ENCODE results near the gene TMEM52. TPM values are rescaled to one million over a fixed set of nuclear protein-coding genes. Genes with fewer than 3 reads are reported as not detected.

Gene TMEM52
- total and polyA plus RNA-seq, 2 donors (not counting 3 experiments of a cell fraction or from before 2014, with no cell fraction given) = 1.6 to 1.7 TPM

DNA sequence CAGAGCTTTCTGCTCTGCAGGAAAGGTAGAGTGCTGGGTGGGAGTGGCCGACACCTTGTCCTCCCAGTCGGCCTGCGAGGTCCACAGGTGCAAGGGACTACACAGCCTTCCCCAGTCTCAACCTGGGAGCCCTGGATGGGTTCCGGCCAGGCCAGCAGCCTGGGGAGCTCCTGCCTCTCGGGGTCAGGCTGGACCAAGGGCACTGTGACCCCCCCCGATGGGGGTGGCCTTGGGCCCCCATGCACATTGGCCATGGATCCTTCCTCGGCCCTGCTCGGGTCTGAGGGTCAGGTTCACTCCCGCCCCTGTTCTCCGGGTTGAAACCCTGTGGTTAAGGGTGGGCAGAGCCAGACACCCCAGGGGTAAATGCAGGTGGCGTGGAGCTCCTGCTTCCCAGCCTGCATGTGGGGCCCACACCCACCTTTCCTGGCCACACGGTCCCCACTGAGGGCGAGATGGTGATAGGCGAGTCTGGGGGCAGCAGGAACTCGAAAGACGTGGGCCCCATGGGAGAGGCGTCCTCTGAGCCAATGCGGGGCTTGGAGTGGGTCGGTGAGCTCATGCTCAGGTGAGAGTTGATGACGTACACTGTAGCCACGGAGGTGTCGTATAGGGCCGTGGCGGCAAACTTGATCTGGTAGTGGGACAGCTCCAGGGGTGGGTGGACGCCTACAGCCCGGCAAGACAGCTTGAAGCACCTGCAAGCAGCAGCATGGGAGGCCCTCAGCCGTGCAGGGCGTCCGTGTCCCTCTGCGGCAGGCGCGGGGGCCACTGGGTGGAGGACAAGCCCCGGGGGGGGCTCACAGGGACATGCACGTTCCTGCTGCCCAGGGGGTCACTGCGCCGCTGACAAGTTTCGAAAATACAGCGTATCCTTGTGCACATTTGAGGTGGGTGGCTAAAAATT is 10.8 kb upstream of the TMEM52 start:
- CTCF ChIA-PET = interaction anchor here (1.6 to 1.8 kb wide), 2 partner anchors 14 to 115 kb away, joined by 3 to 7 read pairs; no protein-coding TSS in a partner anchor
- H4K20me1 ChIP-seq (replicated peaks; ENCODE audit: control insufficient read depth, extremely low read depth, insufficient read depth, low read length) = no peaks in the 10 kb centered on the region

More for the DNA sequence above, 10.8 kb upstream of the TMEM52 start:
- H3K9me3 ChIP-seq (replicated peaks; ENCODE audit: control insufficient read depth, insufficient read depth, low read length) = peaks cover 2% of the 10 kb centered on the region
- POLR2A ChIA-PET = no interaction called here
- H3K27ac ChIP-seq (ENCODE audit: insufficient read depth, low read depth, low read length) = no peak overlapping the region
- H3K4me3 ChIP-seq (replicated peaks in 1 of 3; ENCODE audit: insufficient read depth in 1 of 3, low read depth in 1 of 3, low read length in 3 of 3) = no peak overlapping the region
- BruUV-seq (replicated peaks) = no TSS peak
- no peaks in the 10 kb centered on the region for H3K36me3 ChIP-seq (ENCODE audit: control insufficient read depth in 2 of 2, extremely low read depth in 1 of 2, insufficient read depth in 2 of 2, low read length in 2 of 2)
- DNase-seq (ENCODE audit: low read depth, low spot score) (no peak), FAIRE-seq (no peak)
- H3K4me2 ChIP-seq (ENCODE audit: insufficient read depth, low read length) = no peak overlapping the region
- H3K9ac ChIP-seq (replicated peaks; ENCODE audit: extremely low read depth, insufficient read depth, low read length) = no peak overlapping the region
- no peaks in the 10 kb centered on the region for H3K9me1 ChIP-seq (replicated peaks; ENCODE audit: control insufficient read depth, extremely low read depth, insufficient read depth, low read length)
- H3K4me1 ChIP-seq (ENCODE audit: control insufficient read depth, extremely low read depth, insufficient read depth, low read length) = no peaks in the 10 kb centered on the region
- H3K79me2 ChIP-seq (ENCODE audit: control insufficient read depth, insufficient read depth, low read length) = no peaks in the 10 kb centered on the region
- H3K27me3 ChIP-seq (ENCODE audit: control insufficient read depth in 2 of 2, insufficient read depth in 2 of 2, low read length in 2 of 2) = no peaks in the 10 kb centered on the region
- intact Hi-C loops (cut with micrococcal nuclease) = no loop called here
- dilution Hi-C loops (cut with MboI; ENCODE audit: extremely low pct_ligation_motif_present, low sequenced_read_pairs) = no loop called here
- TF ChIP-seq MAX (IDR thresholded peaks at IDR 0.05; ENCODE audit: insufficient read depth, insufficient read length) (no peak), FOS (IDR thresholded peaks at IDR 0.05; ENCODE audit: borderline replicate concordance, insufficient read depth, low read length) (no peak), JUN (IDR thresholded peaks at IDR 0.05; ENCODE audit: borderline replicate concordance, insufficient read depth, insufficient read length, low read depth) (no peak), POLR2A (IDR thresholded peaks at IDR 0.05; ENCODE audit: low read depth, low read length) (no peak), GATA2 (IDR thresholded peaks at IDR 0.05; ENCODE audit: insufficient read depth, insufficient read length, low read depth, low read length) (no peak), CTCF (IDR thresholded peaks at IDR 0.05; ENCODE audit: extremely low read depth in 1 of 2, insufficient read depth in 1 of 2, low read depth in 1 of 2, low read length in 2 of 2) (no peak), EZH2 (IDR thresholded peaks at IDR 0.05; ENCODE audit: borderline replicate concordance, low read depth, low read length, severe bottlenecking) (no peak), POLR2AphosphoS5 (IDR thresholded peaks at IDR 0.05; ENCODE audit: insufficient read depth, low read depth, low read length) (no peak)
- H2AFZ ChIP-seq (ENCODE audit: low read depth, low read length) = no peak overlapping the region
